PFSK-1 (cell line): Measurements from ENCODE around the gene BCKDHB.

Experiments
- FOXP2 ChIP-seq: optimal IDR thresholded peaks from 2 replicates; pipeline ENCODE3; 2011; ENCODE audit warnings: borderline replicate concordance, control low read depth, inconsistent platforms; ENCODE audit not compliant: insufficient read depth; ENCODE audit errors: extremely low read length, extremely low read depth
- POLR2AphosphoS5 ChIP-seq: IDR thresholded peaks from 2 replicates; pipeline ENCODE4 v1.6.1; 2012; ENCODE audit warnings: low read depth, mild to moderate bottlenecking, control low read depth, low read length, moderate library complexity
- SIN3A ChIP-seq: IDR thresholded peaks from 2 replicates; pipeline ENCODE4 v1.6.1; 2012; ENCODE audit warnings: mild to moderate bottlenecking, low read length, moderate library complexity, borderline replicate concordance; ENCODE audit not compliant: insufficient read depth
- TAF1 ChIP-seq: IDR thresholded peaks from 2 replicates; pipeline ENCODE4 v1.6.1; 2012; ENCODE audit warnings: low read length, control low read depth, borderline replicate concordance; ENCODE audit not compliant: insufficient read depth
- TF ChIP-seq, protein P1 (sequence below), 2 experiments: IDR thresholded peaks; 2 replicates each; pipeline versions ENCODE4 v1.6.1 to v1.8.0; 2011 to 2012; ENCODE audit warnings: low read depth in 2 of 2, low read length in 2 of 2, control low read depth in 1 of 2, inconsistent platforms in 1 of 2, mild to moderate bottlenecking in 1 of 2, moderate library complexity in 1 of 2; ENCODE audit not compliant: insufficient read depth in 1 of 2

BCKDHB gene

DNA sequence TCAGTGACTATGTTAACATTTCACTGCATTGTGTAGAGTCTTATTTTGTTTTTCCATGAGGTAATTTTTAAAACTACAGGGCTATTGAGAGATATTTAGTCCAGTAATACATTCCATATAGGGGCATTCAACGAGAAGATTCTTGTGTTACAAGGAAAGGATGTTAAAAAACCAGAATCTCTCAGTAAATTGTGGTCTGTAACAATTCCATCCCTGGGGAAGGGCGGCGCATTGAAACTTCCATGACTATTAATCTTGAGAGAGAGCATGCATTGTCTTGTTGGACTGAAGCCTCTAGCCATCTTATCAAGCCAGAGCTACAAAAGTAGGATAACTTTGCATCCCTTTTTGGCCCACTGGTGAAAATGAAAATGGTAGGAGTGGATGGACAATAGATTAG, 119.7 kb downstream of the BCKDHB start:
- TF ChIP-seq, protein P1, sequence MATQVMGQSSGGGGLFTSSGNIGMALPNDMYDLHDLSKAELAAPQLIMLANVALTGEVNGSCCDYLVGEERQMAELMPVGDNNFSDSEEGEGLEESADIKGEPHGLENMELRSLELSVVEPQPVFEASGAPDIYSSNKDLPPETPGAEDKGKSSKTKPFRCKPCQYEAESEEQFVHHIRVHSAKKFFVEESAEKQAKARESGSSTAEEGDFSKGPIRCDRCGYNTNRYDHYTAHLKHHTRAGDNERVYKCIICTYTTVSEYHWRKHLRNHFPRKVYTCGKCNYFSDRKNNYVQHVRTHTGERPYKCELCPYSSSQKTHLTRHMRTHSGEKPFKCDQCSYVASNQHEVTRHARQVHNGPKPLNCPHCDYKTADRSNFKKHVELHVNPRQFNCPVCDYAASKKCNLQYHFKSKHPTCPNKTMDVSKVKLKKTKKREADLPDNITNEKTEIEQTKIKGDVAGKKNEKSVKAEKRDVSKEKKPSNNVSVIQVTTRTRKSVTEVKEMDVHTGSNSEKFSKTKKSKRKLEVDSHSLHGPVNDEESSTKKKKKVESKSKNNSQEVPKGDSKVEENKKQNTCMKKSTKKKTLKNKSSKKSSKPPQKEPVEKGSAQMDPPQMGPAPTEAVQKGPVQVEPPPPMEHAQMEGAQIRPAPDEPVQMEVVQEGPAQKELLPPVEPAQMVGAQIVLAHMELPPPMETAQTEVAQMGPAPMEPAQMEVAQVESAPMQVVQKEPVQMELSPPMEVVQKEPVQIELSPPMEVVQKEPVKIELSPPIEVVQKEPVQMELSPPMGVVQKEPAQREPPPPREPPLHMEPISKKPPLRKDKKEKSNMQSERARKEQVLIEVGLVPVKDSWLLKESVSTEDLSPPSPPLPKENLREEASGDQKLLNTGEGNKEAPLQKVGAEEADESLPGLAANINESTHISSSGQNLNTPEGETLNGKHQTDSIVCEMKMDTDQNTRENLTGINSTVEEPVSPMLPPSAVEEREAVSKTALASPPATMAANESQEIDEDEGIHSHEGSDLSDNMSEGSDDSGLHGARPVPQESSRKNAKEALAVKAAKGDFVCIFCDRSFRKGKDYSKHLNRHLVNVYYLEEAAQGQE (IDR thresholded peaks at IDR 0.05; ENCODE audit: insufficient read depth in 1 of 2, low read depth in 2 of 2, low read length in 2 of 2), result no peak
- no peak for TF ChIP-seq SIN3A
- TF ChIP-seq FOXP2, result no peak
- no peak for TF ChIP-seq POLR2AphosphoS5
- no peak for TF ChIP-seq TAF1

DNA sequence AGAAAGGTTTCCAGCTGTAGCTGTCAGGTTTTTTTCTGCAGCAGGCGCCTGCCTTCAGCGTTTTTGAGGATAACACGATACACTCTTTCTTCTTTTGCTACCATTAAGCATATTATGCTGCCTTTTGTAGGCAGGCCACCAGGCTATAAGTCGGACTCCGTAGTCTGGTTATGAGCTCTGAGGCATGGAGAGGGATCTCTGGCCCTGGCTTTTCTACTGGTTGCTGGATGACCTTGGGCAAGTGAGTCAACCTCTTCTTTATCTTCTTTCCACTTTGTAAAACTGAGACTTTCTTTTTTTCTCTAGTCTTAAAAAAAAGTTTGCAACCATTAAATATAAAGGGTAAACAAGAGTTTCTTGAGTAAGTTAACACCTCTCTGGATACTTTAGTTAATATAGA, 120.2 kb downstream of the BCKDHB start:
- TF ChIP-seq TAF1, result no peak
- TF ChIP-seq, protein P1 (IDR thresholded peaks at IDR 0.05; ENCODE audit: insufficient read depth in 1 of 2, low read depth in 2 of 2, low read length in 2 of 2), result no peak
- TF ChIP-seq SIN3A, result no peak
- no peak for TF ChIP-seq POLR2AphosphoS5
- TF ChIP-seq FOXP2, result no peak

DNA sequence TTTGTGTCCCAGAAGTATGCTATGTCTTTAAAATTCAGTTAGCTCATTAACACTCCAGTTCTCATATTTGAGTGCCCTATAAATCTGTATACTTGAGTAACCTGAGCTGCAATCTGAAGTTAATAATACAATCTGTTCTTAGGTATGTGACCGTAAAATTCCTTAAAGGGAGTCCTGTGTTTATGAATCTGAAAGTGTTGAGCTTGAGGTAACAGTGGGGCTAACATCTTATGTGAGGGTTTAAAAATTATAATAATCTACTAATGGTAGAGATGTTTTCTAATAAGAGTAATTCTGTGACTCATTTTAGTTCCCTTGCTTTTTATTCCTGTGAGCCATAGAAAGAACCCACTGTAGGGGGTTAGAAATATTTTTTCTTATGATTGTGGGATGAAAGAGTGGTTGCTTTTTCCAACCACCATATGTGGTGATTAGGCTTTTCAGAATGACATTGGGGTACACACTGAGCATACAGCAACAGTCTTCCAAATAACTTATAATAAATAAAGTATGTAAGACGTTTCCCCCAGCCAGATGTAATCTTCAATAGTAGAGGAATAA, 121.2 kb downstream of the BCKDHB start:
- TF ChIP-seq POLR2AphosphoS5, result no peak
- no peak for TF ChIP-seq FOXP2
- TF ChIP-seq SIN3A, result no peak
- no peak for TF ChIP-seq TAF1
- TF ChIP-seq, protein P1 (IDR thresholded peaks at IDR 0.05; ENCODE audit: insufficient read depth in 1 of 2, low read depth in 2 of 2, low read length in 2 of 2), result no peak

DNA sequence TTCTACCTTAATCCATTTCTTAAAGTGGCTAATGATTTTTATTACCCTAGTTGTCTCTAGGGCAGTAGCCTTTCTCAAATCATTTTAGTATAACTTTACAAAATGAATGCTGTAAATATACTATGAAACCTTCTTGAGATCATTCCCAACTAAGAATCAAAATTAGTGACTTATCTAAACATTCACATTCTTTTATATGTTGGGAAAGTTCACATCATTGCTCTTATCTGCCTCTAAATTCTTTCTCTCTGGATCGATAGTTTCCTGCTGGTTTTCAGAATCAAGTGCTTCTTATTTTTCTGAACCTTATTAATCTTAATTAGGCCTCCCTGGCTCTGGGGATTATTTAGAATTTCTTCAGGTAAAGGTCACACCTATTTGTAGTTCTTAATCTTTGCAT, 126.8 kb downstream of the BCKDHB start:
- TF ChIP-seq TAF1, result no peak
- TF ChIP-seq SIN3A, result no peak
- TF ChIP-seq, protein P1 (IDR thresholded peaks at IDR 0.05; ENCODE audit: insufficient read depth in 1 of 2, low read depth in 2 of 2, low read length in 2 of 2), result no peak
- TF ChIP-seq POLR2AphosphoS5, result no peak
- no peak for TF ChIP-seq FOXP2
